ENCODE data around the gene TMEM59L.

TMEM59L gene

DNA sequence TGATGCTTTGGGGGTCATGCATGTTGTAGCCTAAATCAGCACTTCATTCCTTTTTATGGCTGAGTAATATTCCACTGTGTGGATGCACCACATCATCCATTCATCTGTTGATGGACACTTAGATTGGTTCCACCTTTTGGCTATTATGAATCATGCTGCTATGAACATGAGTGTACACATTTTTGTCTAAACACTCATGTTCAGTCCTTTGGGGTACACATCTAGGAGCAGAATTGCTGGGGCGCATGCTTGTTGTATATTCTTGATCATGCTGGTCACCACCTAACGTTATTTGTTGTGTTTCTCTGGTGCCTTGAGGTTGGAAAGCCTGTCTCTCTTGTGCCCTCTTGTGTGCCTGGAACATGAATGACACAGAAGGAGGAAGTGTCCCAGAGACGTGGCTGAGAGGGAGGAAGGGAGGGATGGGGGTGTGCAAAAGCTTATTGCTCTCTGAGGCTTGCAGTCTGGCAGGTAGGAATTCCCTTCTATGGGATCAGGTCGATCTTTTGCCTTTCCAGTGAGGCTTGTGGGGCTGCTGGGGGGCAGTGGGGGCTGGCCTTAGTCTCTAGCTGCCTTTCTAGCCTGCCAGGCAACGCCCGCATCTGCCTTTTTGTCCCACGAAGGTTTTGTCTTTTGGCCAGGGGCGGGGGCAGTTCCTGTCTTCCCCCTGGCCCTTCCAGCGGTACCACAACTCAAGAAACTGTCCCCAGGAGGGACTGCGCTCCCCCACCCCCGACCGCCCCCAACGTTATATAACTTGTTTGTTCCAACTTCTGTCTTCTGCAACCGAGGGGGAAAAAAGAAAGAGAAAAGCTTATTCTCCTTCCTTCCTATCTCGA lies 31.7 kb downstream of the TMEM59L start:
- no peak for TF ChIP-seq CTCF (IDR thresholded peaks at IDR 0.05; ENCODE audit: insufficient read depth, low read depth, low read length, missing control alignments)
- no peak overlapping the region for H3K4me3 ChIP-seq (ENCODE audit: low read depth, low read length)
- no peak for DNase-seq (ENCODE audit: low read depth)

DNA sequence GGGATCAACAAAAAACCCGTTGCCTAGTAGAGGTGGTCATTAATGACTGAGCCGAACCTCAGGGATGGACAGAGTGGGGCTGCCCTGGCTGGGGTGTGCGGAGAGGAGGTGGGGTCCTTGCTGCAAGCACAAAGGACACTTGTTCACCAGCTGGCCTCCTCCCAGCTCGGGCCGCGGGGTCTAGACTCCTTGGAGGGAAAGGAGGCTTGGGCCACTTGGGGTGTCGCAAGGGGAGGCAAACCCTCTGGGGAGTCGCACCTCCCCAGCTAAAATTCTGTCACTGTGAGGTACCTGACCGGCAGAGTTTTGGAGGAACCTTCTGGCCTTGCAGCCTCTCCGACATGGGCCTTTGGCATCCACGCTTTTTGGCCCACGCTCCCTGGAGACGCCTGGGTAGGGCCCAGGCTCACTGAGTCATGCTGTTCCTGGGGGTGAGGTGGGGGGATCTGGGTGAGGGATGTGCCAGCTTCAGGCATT lies 32.4 kb downstream of the TMEM59L start:
- no peak for TF ChIP-seq CTCF (IDR thresholded peaks at IDR 0.05; ENCODE audit: insufficient read depth, low read depth, low read length, missing control alignments)
- H3K4me3 ChIP-seq (ENCODE audit: low read depth, low read length), result no peak overlapping the region
- DNase-seq (ENCODE audit: low read depth), result no peak

DNA sequence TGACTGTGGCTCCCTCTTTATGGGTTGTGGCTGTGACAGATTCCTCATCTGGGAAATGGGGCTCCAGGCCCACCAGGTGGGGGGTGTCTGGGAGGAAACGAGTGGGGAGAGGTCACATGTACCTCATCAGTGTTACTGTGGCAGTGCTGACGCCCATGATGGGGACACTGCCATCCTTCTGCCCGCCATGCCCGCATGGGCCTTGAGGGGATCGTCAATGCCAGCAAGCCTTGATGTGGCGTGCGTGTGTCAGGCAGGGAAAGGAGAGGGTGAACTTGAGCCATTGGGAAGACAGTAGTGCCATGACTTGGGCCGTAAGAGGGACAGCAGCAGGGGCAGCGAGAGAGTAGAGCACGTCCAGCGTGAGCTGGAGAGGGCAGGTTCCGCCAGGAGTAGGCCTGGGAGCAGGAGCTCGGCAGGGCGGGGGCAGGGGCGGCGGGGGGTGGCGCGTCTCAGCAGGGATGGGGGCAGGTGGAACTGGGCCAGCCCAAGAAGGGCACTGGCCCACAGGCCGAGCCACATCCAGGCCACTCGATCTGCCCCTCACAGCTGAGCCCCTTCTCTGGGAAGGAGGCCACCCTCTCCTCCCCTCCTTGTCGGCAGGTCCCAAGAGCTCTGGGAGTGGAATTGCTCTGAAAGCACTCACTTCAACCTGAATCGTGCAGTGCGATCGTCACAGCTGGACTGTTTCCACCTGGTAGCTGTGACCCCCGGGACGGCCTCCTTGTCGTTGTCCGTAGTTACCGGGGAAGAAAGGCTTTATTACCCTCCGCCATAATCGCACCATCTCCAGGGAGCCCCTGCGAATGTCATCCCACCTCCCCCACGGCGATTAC lies 34.1 kb downstream of the TMEM59L start:
- TF ChIP-seq CTCF (IDR thresholded peaks at IDR 0.05; ENCODE audit: insufficient read depth, low read depth, low read length, missing control alignments), result no peak
- H3K4me3 ChIP-seq (ENCODE audit: low read depth, low read length), result no peak overlapping the region
- DNase-seq (ENCODE audit: low read depth), result no peak

DNA sequence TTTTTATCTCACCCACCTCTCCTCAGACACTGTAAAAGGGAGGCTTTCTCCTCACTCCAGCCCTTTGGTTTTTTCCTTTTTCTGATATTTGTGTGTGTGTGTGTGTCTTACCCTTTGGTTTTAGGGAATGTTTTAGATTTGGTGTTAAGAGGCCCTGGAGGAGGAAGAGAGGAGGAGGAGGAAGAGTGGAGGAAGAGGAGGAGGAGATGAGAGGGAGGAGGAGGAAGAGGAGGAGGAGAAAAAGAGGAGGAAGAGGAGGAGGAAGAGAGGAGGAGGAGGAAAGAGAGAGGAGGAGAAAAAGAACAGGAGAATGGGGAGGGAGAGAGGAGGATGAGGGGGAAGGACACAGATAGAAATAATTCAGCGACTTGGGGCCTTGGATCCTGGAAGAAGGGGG lies 34.7 kb downstream of the TMEM59L start:
- no peak for DNase-seq (ENCODE audit: low read depth)
- TF ChIP-seq CTCF (IDR thresholded peaks at IDR 0.05; ENCODE audit: insufficient read depth, low read depth, low read length, missing control alignments), result no peak
- no peak overlapping the region for H3K4me3 ChIP-seq (ENCODE audit: low read depth, low read length)

GRCh38 chr19:18647807-18648206 lies 35.1 kb downstream of the TMEM59L start:
- TF ChIP-seq CTCF (IDR thresholded peaks at IDR 0.05; ENCODE audit: insufficient read depth, low read depth, low read length, missing control alignments), result no peak
- H3K4me3 ChIP-seq (ENCODE audit: low read depth, low read length), result no peak overlapping the region
- DNase-seq (ENCODE audit: low read depth), result no peak

- no peak overlapping the region for H3K4me3 ChIP-seq (ENCODE audit: low read depth, low read length)
- DNase-seq (ENCODE audit: low read depth), result no peak
- no peak for TF ChIP-seq CTCF (IDR thresholded peaks at IDR 0.05; ENCODE audit: insufficient read depth, low read depth, low read length, missing control alignments)
Observed at GRCh38 chr19:18648973-18649315, 36.3 kb downstream of the TMEM59L start.
